Prostate gland (tissue), 2 donors: Measurements from ENCODE around the gene OPN3.

Source experiments
- CTCF ChIP-seq, 4 experiments: fragments of 200-600 bp in 2 of 4; fragments of 450-650 bp in 2 of 4; sonication (generic) in 2 of 4; IDR thresholded peaks; 1 replicate in 3 of 4; 2 replicates in 1 of 4; pipeline ENCODE4 v1.5.1; 2016 to 2019; ENCODE audit warnings: antibody characterized with exemption in 4 of 4, mild to moderate bottlenecking in 2 of 4, moderate library complexity in 2 of 4
- POLR2AphosphoS5 ChIP-seq: sonication (generic); formaldehyde crosslinking; IDR thresholded peaks from one replicate; pipeline ENCODE4 v1.6.1; 2017; ENCODE audit warnings: antibody characterized with exemption

GRCh38 chr1:241548008-241548407 lies 92.2 kb downstream of the OPN3 start:
- no peak for TF ChIP-seq CTCF (IDR thresholded peaks at IDR 0.05)
- no peak for TF ChIP-seq POLR2AphosphoS5
